22Rv1 (cell line): ENCODE measurements around the gene HIVEP3.

Source experiments
- H3K27ac ChIP-seq: fragments of 450-650 bp; 2 replicates; pipeline ENCODE4 v1.5.1; 2017
- CTCF ChIP-seq: fragments of 450-650 bp; IDR thresholded peaks from 2 replicates; pipeline ENCODE4 v1.5.1; 2017; ENCODE audit warnings: mild to moderate bottlenecking
- ZFX ChIP-seq: fragments of 450-650 bp; IDR thresholded peaks from 2 replicates; pipeline ENCODE4 v1.6.1; 2017; ENCODE audit warnings: antibody characterized with exemption, borderline replicate concordance

The HIVEP3 gene

GRCh38 chr1:41777695-41778094 is 141.0 kb downstream of the HIVEP3 start:
- H3K27ac ChIP-seq: no peak overlapping the region
- no peak for TF ChIP-seq ZFX

- no peak overlapping the region for H3K27ac ChIP-seq
- TF ChIP-seq ZFX (no peak), CTCF (no peak)
These were observed 141.8 kb downstream of the HIVEP3 start for GRCh38 chr1:41776891-41777441.

- no peak for TF ChIP-seq ZFX
- TF ChIP-seq CTCF: no peak
- no peak overlapping the region for H3K27ac ChIP-seq
These were observed 142.7 kb downstream of the HIVEP3 start for GRCh38 chr1:41775956-41776585.

- no peak for TF ChIP-seq CTCF
- no peak for TF ChIP-seq ZFX
- H3K27ac ChIP-seq: no peak overlapping the region
These were observed 144.2 kb downstream of the HIVEP3 start for GRCh38 chr1:41774471-41774990.

- TF ChIP-seq CTCF (no peak), ZFX (no peak)
- no peak overlapping the region for H3K27ac ChIP-seq
These were observed 144.9 kb downstream of the HIVEP3 start for GRCh38 chr1:41773842-41774241.

- H3K27ac ChIP-seq: no peak overlapping the region
- TF ChIP-seq ZFX: no peak
These were observed 145.6 kb downstream of the HIVEP3 start for GRCh38 chr1:41773144-41773591.

GRCh38 chr1:41769068-41769467 is 149.7 kb downstream of the HIVEP3 start:
- TF ChIP-seq ZFX (no peak), CTCF (no peak)
- no peak overlapping the region for H3K27ac ChIP-seq

- TF ChIP-seq ZFX: no peak
- H3K27ac ChIP-seq: no peak overlapping the region
These were observed 150.1 kb downstream of the HIVEP3 start for GRCh38 chr1:41768583-41768982.
